HG03378 (cell line): ENCODE results near the gene INTS12.
"Not testable (repeated sequence)": the region's sequence is repeated elsewhere in the genome, so short reads cannot be mapped to it uniquely, and the experiment has no call there.

ENCODE experiments used
- ATAC-seq: cut with Tn5 transposase; IDR thresholded peaks from one replicate; pipeline ENCODE4 v1.9.1; 2021; ENCODE audit warnings: mild to moderate bottlenecking, moderate library complexity; ENCODE audit not compliant: unreplicated experiment

The INTS12 gene, protein sequence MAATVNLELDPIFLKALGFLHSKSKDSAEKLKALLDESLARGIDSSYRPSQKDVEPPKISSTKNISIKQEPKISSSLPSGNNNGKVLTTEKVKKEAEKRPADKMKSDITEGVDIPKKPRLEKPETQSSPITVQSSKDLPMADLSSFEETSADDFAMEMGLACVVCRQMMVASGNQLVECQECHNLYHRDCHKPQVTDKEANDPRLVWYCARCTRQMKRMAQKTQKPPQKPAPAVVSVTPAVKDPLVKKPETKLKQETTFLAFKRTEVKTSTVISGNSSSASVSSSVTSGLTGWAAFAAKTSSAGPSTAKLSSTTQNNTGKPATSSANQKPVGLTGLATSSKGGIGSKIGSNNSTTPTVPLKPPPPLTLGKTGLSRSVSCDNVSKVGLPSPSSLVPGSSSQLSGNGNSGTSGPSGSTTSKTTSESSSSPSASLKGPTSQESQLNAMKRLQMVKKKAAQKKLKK

DNA sequence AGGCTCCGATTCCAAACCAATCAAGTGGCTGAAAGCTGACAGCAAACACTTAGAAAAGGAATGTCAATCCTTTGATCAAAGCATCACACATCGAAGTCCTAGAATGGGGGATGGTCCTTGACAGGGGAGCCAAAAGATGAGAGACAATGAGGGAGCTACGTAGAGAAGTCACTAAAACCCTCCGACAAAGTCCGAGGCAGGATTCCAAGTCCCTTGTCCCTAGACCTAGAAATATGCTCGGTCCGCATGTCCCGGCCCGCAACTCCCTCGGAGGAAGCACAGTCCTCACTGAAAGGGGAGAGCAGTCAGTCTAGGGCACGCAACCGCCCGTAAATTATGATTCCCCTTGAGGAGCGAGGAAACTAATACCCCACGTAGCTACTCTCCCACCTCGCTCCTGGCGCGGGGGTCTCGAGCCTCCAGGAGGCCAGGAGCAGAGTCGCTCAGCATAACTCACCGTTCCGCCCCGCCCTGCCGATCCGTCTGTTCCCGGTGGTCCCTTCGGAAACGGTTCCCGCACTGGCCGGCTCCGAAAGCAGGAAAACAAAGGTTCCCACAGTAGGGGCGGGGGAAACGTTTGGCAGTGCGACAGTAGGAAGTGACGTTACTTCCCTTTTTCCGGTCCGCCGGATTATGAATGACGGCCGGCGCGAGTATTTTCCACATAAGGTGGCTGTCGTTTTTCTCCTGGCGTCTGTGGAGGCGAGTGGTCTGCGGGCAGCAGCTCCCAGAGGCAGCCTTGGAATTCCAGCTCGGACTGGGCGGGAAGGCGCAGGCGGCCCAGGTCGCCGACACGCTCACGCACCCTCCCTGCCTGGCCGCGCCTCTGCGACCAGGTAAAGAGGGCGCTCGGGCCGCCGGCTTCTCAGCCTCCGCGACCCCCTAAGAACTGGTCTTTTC lies at the start of gene INTS12, which contains the start of gene GSTCD:
Gene INTS12 (minus strand): TSS at position 509 of the 900 bp plus-strand sequence. CDS start 8,684 bp downstream, outside the sequence.
Gene GSTCD (plus strand): TSS at position 604 of the 900 bp plus-strand sequence. CDS start 8,830 bp downstream, outside the sequence.
- peak; percentile 81 for ATAC-seq

DNA sequence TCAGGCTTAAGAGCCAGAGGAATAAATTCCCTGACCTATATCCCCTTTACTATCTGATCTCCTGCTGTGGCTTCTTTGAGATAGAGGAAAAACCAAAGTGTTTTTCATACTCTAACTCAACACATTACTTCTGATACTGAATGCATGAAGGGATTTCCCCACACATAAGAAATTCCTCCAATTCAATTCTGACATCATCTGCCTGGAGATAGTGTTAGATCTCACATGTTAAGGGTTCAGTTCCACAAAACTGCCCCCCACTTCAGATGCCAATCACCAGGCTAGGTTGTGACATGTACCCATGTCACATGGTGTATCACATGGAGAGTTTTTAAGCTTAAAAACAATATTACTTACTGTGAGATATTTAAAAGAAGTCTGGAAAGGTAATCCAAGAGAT lies 46.9 kb upstream of the INTS12 start:
- ATAC-seq, result no peak

DNA sequence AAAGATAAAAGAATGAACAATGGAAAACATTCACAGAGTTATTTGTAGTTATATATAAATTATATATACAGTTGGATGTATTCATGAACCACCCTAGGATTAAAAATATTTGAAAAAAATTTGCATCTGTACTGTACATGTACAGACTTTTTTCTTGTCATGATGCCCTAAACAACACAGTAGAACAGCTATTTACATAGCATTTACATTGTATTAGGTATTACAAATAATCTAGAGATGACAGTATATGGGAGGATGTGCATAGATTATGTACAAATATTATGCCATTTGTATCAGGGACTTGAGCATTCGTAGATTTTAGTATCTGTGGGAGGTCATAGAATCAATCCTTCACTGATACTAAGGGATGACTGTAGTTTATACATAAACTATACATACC lies 44.9 kb upstream of the INTS12 start:
- ATAC-seq, result no peak

DNA sequence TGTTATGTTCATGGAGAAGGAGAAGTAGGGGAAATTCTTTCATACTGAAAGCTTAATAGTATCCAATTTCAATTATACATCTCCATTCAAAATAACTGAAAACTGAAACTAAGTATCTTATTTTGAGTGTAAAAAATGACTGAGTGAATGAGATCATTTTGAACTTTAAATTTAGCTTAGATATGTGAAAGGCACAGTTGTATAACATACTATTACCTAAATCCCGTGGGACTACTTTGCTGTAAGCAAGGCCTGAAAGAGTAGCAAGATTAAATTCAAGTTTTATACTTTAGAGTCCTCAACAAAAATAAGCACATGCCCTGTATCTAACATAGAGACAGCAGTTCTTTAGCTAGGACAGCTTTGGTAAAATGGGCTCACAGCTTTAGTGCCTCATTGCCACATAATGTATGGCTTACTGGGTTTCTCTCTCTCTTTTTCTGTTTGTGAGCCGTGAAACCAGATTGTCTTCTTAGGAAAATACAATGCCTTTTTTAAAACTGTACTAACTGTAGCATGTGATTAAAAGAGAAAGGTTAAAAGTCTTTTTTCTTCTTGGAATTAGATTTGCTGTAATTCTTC lies 43.3 kb upstream of the INTS12 start:
- peak; percentile 53 for ATAC-seq

DNA sequence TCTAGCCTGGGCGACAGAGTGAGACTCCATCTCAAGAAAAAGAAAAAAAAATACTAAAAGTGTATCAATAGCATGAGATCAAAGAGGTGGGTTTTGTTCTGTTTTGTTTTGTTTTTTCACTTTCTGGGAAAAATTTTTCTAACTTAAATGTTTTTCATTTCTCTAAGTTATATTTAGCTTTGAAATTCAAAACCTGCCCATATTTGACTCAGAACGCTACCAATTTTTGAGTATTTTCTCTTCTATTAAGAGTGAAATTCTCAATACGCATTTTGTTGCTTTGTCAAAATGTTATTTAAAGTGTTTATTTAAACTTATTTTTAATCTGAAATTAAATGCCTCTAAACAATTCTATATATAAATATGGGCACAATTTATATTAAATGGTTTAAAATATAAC lies 39.7 kb upstream of the INTS12 start:
- no peak for ATAC-seq

DNA sequence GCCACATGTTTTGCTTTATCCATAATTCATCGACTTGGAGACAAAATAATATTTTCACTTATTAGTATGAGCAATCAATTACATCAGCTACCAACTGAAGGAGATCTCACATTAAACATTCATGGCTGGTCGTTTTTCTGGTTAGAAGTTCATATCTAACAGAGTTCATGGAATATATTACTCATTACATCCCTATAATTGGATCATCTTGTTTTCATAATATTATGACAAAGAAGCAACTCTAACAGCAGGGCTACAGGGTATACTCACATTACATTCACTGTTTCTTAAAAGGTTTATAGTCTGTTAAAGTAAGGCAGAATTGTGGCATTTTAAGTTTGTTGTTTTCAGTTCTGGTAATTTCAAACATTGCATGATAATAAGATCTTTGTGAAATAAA lies 33.1 kb upstream of the INTS12 start:
- ATAC-seq, result no peak

DNA sequence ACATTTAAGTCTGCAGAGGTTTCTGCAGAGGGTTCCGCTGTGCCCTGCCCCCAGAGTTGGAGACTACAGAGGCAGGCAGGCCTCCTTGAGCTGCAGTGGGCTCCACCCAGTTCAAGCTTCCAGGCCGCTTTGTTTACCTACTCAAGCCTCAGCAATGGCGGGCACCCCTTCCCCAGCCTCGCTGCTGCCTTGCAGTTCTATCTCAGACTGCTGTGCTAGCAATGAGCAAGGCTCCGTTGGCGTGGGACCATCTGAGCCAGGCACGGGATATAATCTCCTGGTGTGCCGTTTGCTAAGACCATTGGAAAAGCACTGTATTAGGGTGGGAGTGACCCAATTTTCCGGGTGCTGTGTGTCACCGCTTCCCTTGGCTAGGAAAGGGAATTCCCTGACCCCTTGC lies 26.7 kb upstream of the INTS12 start:
- ATAC-seq, result not testable (repeated sequence)

DNA sequence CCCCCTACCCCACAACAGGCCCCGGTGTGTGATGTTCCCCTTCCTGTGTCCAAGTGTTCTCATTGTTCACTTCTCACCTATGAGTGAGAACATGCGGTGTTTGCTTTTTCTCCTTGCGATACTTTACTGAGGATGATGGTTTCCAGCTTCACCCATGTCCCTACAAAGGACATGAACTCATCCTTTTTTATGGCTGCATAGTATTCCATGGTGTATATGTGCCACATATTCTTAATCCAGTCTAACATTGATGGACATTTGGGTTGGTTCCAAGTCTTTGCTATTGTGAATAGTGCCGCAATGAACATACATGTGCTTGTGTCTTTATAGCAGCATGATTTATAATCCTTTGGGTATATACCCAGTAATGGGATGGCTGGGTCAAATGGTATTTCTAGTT lies 21.4 kb upstream of the INTS12 start:
- not testable (repeated sequence) for ATAC-seq

DNA sequence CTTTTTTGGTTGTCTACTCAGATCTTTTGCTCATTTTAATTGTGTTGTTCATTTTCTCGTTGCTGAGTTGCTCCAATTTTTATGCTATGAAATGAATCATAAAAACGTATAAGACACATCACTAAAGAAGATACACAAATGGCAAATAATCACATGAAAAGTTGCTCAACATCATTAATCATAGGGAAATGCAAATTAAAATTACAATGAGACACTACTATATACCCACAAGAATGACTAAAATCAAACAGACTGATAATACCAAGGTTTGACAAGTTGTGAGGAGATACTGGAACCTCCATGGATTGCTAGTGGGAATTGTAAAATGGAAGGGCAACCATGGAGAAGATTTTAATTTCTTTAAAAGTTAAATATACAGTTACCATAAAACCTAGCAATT lies 17.1 kb upstream of the INTS12 start:
- no peak for ATAC-seq

DNA sequence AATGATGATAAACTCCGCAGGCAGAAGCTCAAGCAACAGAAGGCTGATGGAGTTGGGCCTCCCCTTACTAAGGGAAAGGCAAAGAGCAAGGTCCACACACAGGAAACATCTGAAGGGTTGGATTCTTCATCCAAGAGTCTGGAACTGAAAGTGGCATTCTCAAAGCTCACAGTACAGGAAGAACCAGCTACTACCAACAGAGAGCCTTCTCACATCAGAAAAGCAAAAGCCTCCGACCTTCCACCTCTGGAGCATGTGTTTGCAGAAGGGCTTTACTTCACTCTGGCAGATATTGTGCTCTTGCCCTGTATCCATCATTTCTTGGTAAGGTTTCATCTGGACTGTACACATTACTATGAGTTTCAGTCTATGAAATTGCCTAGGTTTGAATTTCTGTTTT lies 10.7 kb upstream of the INTS12 start:
- ATAC-seq, result no peak

DNA sequence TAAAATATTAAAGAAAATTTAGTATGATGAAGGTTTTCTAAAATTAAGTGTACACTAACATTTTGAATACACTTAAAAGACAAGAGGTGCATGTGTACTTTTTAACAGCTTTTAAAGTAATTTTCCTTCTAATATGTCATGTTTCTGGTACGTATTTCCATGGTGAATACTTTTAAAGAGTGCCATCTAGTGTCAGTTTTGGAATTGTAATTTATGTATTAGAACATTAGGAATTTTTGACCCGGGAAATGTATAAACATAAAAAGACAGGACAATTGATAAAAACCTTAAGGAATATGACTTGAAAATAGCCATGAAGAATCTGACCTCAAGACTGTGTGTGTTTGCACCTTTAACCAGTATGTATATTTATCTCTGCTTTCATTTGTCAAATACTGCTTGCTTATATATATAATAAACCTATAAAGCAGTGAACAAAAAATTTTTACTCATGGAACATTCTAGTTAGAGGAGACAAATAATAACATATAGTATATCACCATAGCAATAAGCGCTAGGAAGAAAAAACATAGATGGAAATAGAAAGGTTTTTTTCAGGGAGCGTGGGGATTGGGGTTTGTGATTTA lies 7.3 kb upstream of the INTS12 start:
- ATAC-seq, result no peak

DNA sequence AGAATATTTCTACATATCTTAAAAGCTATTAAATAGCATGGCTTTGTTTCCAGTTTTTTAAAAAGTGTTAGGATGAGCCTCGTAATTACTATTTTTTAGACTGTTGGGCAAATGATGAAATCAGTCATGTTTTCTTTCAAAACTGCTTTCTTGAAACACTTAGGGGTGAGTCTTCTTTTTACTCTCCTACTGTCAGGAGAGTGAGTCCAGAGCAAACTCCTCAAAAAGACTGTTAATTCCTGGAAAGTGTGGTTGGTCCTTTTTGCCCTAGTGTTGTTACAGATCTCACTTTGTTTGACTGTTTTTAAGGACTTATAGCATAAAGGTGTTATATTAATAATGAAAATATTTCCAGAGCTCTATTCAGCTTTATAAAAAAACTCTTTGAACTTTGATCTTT lies 6.4 kb upstream of the INTS12 start:
- no peak for ATAC-seq

DNA sequence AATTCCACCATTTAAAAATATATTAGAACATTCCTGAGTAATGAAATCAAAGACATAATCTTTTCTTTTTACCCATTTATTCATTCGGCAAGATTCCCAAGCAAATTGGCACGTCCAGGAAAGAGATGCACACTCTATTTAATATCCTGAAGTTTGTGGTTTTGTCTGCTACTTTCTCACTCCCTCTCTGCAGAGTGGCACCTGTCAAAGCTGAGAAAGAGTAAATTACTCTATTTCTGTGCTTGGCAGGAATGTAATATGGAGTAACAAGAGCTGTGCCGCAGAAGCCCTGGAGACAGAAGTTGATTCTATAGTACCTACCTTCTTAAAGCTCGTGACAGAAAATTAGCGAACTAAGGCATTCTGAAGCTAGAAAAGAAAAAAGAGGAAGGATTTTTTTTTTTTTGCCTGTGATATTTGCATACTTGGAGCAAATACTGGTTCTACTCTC lies 5.6 kb upstream of the INTS12 start:
- peak; percentile 59 for ATAC-seq

DNA sequence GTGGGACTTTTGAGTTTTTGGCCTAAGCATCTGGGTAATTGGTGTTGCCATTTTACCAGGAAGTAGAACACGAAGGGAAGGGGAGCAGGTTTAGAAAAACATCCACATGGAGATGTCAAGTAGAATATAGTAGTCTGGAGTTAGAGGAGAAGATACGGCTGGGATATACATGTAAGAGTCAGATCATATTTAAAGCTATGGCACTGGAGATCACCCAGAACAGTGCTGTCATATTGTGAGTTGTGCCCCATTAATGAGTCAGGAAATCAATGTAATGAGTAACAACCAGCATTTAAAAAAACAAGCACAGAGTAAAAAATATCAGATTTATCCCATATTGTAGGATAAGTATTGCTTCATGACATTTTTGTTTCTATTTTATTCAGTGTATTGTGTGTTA lies 4.3 kb upstream of the INTS12 start:
- ATAC-seq, result no peak

DNA sequence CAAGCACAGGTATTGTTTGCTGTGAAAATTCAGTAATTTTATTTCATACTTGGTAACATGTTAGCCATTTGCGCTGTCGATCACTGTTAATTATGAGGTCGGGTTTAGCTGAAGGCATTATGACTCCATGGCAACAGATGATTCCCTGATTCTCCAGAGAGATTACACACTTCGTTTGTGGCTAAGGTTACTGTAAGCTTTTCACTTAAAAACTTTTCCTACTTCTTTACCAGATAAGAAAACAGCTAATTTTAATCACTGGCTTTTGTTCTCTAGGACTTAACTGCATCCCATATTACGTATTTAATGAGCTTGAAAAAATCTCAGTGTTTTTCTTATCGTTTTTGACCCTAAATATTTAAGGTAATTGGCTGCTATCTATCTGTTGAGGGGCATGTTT lies 2.2 kb upstream of the INTS12 start:
- no peak for ATAC-seq

DNA sequence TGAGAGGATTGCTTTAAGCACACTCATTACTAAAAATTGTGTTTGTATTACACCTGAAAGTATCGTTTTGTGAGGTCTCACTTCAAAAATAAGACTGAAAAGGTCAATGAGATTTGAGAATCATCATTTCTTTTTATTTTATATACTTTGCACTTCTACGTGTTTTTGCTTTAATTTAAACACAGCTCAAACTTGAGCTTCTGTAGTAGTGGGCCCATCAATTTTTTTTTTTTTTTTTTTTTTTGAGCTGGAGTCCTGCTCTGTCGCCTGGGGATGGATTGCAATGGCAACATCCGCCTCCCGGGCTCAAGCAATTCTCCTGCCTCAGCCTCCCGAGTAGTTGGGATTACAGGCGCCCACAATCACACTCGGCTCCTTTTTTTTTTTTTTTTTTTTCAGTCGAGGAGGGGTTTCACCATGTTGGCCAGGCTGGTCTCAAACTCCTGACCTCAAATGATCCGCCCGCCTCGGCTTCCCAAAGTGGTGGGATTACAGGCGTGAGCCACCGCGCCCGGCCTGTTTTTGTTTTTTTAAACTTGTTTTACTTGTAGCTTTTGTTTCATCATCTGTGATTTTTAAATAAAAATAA lies 1.6 kb upstream of the INTS12 start:
- no peak for ATAC-seq

DNA sequence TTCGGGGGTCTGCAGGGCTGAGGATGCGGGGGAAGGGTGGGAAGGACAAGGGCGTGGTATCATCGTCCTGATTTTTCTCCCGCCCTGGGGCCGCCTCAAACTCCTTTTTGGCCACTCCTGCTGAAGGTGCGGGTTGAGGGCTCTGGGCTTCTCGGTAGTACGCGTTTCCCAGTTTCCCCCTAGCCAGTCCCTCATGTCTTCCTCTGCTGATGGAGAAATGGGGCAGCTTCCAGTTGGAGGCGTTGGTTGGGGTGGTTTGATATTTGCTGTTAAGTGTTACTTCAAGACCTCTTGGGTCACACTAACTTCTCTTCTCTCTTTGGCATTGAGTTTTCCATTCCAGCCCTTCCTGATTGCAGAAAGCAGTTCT lies 577 bp upstream of the INTS12 start:
- ATAC-seq, result peak; percentile 18

DNA sequence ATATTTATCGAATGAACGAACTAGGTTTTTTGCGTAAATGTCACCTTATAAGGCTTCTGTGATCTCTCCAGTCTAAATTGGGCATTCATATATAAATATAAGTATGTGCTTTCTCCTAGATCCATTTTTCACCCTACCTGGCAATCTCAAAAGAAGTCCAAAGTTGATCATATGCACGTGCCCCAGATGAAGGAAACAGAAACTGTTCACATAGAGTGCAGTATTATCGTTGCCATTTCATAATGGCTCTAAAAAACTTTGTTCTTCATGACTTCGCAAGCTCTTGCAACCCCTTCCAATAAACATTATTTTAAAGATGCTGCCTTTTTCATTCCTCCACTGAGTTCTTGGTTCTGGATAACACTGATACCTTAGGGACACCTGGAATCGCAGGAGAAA lies 708 bp downstream of the INTS12 start:
- no peak for ATAC-seq

DNA sequence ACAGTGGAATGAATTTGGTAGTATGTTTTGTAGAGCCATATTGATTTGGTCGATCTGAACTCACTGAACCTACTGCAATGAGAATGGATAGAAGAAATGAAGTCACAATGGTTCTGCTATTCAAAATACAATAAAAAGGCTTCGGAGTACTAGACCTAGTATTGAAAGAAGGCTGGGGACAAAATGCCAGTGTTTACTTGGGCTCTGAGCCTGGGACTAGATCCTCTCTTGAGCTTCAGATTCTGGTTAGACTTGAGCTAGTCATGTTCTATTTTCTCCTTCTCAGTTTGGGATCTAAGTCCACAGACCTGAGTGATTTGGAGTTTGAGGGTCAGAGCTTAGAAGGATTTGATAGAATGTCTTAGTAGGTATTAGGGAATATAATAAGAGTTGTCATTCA lies 9.9 kb downstream of the INTS12 start:
- ATAC-seq, result no peak

DNA sequence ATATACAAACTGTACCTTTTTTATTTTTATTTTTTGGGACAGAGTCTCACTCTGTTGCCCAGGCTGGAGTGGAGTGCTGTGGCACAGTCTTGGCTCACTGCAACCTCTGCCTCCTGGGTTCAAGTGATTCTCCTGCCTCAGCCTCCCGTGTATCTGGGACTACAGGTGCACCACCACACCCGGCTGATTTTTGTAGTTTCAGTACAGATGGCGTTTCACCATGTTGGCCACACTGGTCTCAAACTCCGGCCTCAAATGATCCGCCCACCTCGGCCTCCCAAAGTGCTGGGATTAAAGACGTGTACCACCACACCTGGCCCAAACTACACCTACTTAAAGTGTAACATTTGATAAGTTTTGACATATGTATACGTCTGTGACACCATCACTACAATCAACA lies 12.7 kb downstream of the INTS12 start:
- ATAC-seq, result not testable (repeated sequence)

DNA sequence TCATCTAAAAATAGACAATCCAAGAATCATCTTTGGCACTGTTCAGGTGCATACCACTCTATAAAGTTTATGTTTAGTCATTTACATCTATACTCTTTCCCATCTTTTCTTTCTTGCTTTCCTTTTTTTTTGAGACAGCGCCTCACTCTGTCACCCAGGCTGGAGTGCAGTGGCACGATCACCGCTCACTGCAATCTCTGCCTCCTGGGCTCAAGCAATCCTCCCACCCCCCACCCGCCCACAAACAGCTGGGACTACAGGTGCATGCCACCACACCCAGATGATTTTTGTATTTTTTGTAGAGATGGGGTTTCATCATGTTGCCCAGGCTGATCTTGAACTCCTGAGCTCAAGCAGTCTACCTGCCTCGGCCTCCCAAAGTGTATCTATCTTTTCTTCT lies 13.7 kb downstream of the INTS12 start:
- not testable (repeated sequence) for ATAC-seq
